Muscle layer of duodenum (tissue), 2 donors: ENCODE measurements around the gene LHFPL3.

Source experiments
- H3K27ac ChIP-seq: one replicate; pipeline ENCODE4 v1.7.0; 2013; ENCODE audit warnings: mild to moderate bottlenecking, low read length
- H3K27me3 ChIP-seq: one replicate; pipeline ENCODE4 v1.7.0; 2013; ENCODE audit warnings: low read depth, mild to moderate bottlenecking, control low read depth, low read length
- H3K36me3 ChIP-seq, 2 donors: one replicate each; pipeline ENCODE4 v1.7.0; 2013; ENCODE audit warnings: low read length in 2 of 2, control low read depth in 1 of 2, mild to moderate bottlenecking in 1 of 2; ENCODE audit not compliant: insufficient read depth in 2 of 2, control insufficient read depth in 1 of 2
- H3K4me1 ChIP-seq, 2 donors: one replicate each; pipeline ENCODE4 v1.7.0; 2013; ENCODE audit warnings: low read length in 2 of 2, mild to moderate bottlenecking in 2 of 2, control low read depth in 1 of 2, moderate library complexity in 1 of 2; ENCODE audit not compliant: insufficient read depth in 2 of 2, control insufficient read depth in 1 of 2
- H3K4me3 ChIP-seq, 2 donors: one replicate each; pipeline ENCODE4 v1.7.0; 2013; ENCODE audit warnings: low read length in 2 of 2, low read depth in 1 of 2, mild to moderate bottlenecking in 1 of 2
- H3K9me3 ChIP-seq, 2 donors: one replicate each; pipeline ENCODE4 v1.7.0; 2013; ENCODE audit warnings: low read length in 2 of 2, control low read depth in 1 of 2, mild to moderate bottlenecking in 1 of 2; ENCODE audit not compliant: control insufficient read depth in 1 of 2
- donor health status: healthy.

Gene LHFPL3

GRCh38 chr7:104784686-104785085, 456.3 kb downstream of the LHFPL3 start:
- Histone ChIP-seq H3K27ac (no peak overlapping the region), H3K4me3 (no peak overlapping the region), H3K27me3 (no peaks in the 10 kb centered on the region), H3K36me3 (no peaks in the 10 kb centered on the region), H3K4me1 (no peaks in the 10 kb centered on the region), H3K9me3 (no peaks in the 10 kb centered on the region)

- Histone ChIP-seq H3K36me3 (no peaks in the 10 kb centered on the region), H3K9me3 (no peaks in the 10 kb centered on the region), H3K4me1 (no peaks in the 10 kb centered on the region), H3K27me3 (no peaks in the 10 kb centered on the region), H3K27ac (no peak overlapping the region), H3K4me3 (no peak overlapping the region)
These were observed 461.4 kb downstream of the LHFPL3 start for GRCh38 chr7:104789780-104790179.

- Histone ChIP-seq H3K36me3 (no peaks in the 10 kb centered on the region), H3K4me3 (no peak overlapping the region), H3K9me3 (no peaks in the 10 kb centered on the region), H3K27me3 (no peaks in the 10 kb centered on the region), H3K4me1 (no peaks in the 10 kb centered on the region), H3K27ac (no peak overlapping the region)
These were observed 462.0 kb downstream of the LHFPL3 start for GRCh38 chr7:104790440-104790839.

- no peaks in the 10 kb centered on the region for H3K4me1 ChIP-seq
- H3K27ac ChIP-seq, result no peak overlapping the region
- H3K27me3 ChIP-seq, result no peaks in the 10 kb centered on the region
- no peaks in the 10 kb centered on the region for H3K9me3 ChIP-seq
- no peaks in the 10 kb centered on the region for H3K36me3 ChIP-seq
- no peak overlapping the region for H3K4me3 ChIP-seq
These were observed 462.7 kb downstream of the LHFPL3 start for GRCh38 chr7:104791080-104791479.

- H3K9me3 ChIP-seq, result no peaks in the 10 kb centered on the region
- no peaks in the 10 kb centered on the region for H3K36me3 ChIP-seq
- H3K27ac ChIP-seq, result no peak overlapping the region
- no peak overlapping the region for H3K4me3 ChIP-seq
- H3K27me3 ChIP-seq, result no peaks in the 10 kb centered on the region
- H3K4me1 ChIP-seq, result no peaks in the 10 kb centered on the region
These were observed 464.7 kb downstream of the LHFPL3 start for GRCh38 chr7:104793066-104793465.

- Histone ChIP-seq H3K27ac (no peak overlapping the region), H3K27me3 (no peaks in the 10 kb centered on the region), H3K9me3 (no peaks in the 10 kb centered on the region), H3K4me1 (no peaks in the 10 kb centered on the region), H3K36me3 (no peaks in the 10 kb centered on the region), H3K4me3 (no peak overlapping the region)
These were observed 465.8 kb downstream of the LHFPL3 start for GRCh38 chr7:104794154-104794553.

GRCh38 chr7:104794589-104794988, 466.2 kb downstream of the LHFPL3 start:
- Histone ChIP-seq H3K36me3 (no peaks in the 10 kb centered on the region), H3K4me3 (no peak overlapping the region), H3K27me3 (no peaks in the 10 kb centered on the region), H3K27ac (no peak overlapping the region), H3K9me3 (no peaks in the 10 kb centered on the region), H3K4me1 (no peaks in the 10 kb centered on the region)

- Histone ChIP-seq H3K27me3 (no peaks in the 10 kb centered on the region), H3K36me3 (no peaks in the 10 kb centered on the region), H3K4me1 (no peaks in the 10 kb centered on the region), H3K27ac (no peak overlapping the region), H3K9me3 (no peaks in the 10 kb centered on the region), H3K4me3 (no peak overlapping the region)
These were observed 466.7 kb downstream of the LHFPL3 start for GRCh38 chr7:104795086-104795485.

GRCh38 chr7:104795616-104796398, 467.4 kb downstream of the LHFPL3 start:
- Histone ChIP-seq H3K27ac (no peak overlapping the region), H3K9me3 (no peaks in the 10 kb centered on the region), H3K36me3 (no peaks in the 10 kb centered on the region), H3K4me1 (no peaks in the 10 kb centered on the region), H3K27me3 (no peaks in the 10 kb centered on the region), H3K4me3 (no peak overlapping the region)

GRCh38 chr7:104800307-104800706, 471.9 kb downstream of the LHFPL3 start:
- H3K4me1 ChIP-seq, result no peaks in the 10 kb centered on the region
- no peak overlapping the region for H3K27ac ChIP-seq
- H3K27me3 ChIP-seq, result no peaks in the 10 kb centered on the region
- no peak overlapping the region for H3K4me3 ChIP-seq
- no peaks in the 10 kb centered on the region for H3K36me3 ChIP-seq
- H3K9me3 ChIP-seq, result no peaks in the 10 kb centered on the region

GRCh38 chr7:104801022-104801421, 472.6 kb downstream of the LHFPL3 start:
- Histone ChIP-seq H3K27me3 (no peaks in the 10 kb centered on the region), H3K27ac (no peak overlapping the region), H3K9me3 (no peaks in the 10 kb centered on the region), H3K4me1 (no peaks in the 10 kb centered on the region), H3K36me3 (no peaks in the 10 kb centered on the region), H3K4me3 (no peak overlapping the region)

- Histone ChIP-seq H3K9me3 (no peaks in the 10 kb centered on the region), H3K27me3 (no peaks in the 10 kb centered on the region), H3K36me3 (no peaks in the 10 kb centered on the region), H3K27ac (no peak overlapping the region), H3K4me1 (no peaks in the 10 kb centered on the region), H3K4me3 (no peak overlapping the region)
These were observed 475.5 kb downstream of the LHFPL3 start for GRCh38 chr7:104803931-104804330.
